ENCODE results near the gene CDH20. TPM values are rescaled to one million over a fixed set of nuclear protein-coding genes. Genes with fewer than 3 reads are reported as not detected.

The CDH20 gene
- total RNA-seq, 4 donors from 2014 or later: 0.83 to 5.5 (median 2.0) TPM

- Histone ChIP-seq H3K27me3 (no peaks in the 10 kb centered on the region), H3K9me3 (no peaks in the 10 kb centered on the region), H3K36me3 (no peaks in the 10 kb centered on the region), H3K27ac (no peak overlapping the region), H3K4me1 (no peaks in the 10 kb centered on the region), H3K4me3 (no peak overlapping the region)
- TF ChIP-seq CTCF (IDR thresholded peaks at IDR 0.05): no peak
- TF ChIP-seq POLR2A (IDR thresholded peaks at IDR 0.05): no peak
- DNase-seq: no peak
Observed at GRCh38 chr18:61543518-61543917, 210.3 kb downstream of the CDH20 start.

GRCh38 chr18:61544178-61544577 is 210.9 kb downstream of the CDH20 start:
- H3K27me3 ChIP-seq: no peaks in the 10 kb centered on the region
- no peak for TF ChIP-seq POLR2A (IDR thresholded peaks at IDR 0.05)
- DNase-seq: no peak
- no peaks in the 10 kb centered on the region for H3K4me1 ChIP-seq
- no peaks in the 10 kb centered on the region for H3K9me3 ChIP-seq
- H3K4me3 ChIP-seq: no peak overlapping the region
- no peak overlapping the region for H3K27ac ChIP-seq
- no peaks in the 10 kb centered on the region for H3K36me3 ChIP-seq

GRCh38 chr18:61545281-61546245 is 212.3 kb downstream of the CDH20 start:
- no peaks in the 10 kb centered on the region for H3K36me3 ChIP-seq
- no peak overlapping the region for H3K4me3 ChIP-seq
- no peaks in the 10 kb centered on the region for H3K9me3 ChIP-seq
- H3K27ac ChIP-seq: no peak overlapping the region
- no peaks in the 10 kb centered on the region for H3K4me1 ChIP-seq
- H3K27me3 ChIP-seq: no peaks in the 10 kb centered on the region
- no peak for TF ChIP-seq POLR2A (IDR thresholded peaks at IDR 0.05)
- no peak for TF ChIP-seq CTCF (IDR thresholded peaks at IDR 0.05)
- DNase-seq: no peak

GRCh38 chr18:61546590-61546989 is 213.4 kb downstream of the CDH20 start:
- Histone ChIP-seq H3K9me3 (no peaks in the 10 kb centered on the region), H3K27me3 (no peaks in the 10 kb centered on the region), H3K27ac (no peak overlapping the region), H3K4me3 (no peak overlapping the region), H3K4me1 (no peaks in the 10 kb centered on the region), H3K36me3 (no peaks in the 10 kb centered on the region)
- TF ChIP-seq CTCF (IDR thresholded peaks at IDR 0.05) (no peak), POLR2A (IDR thresholded peaks at IDR 0.05) (no peak)
- no peak for DNase-seq

- no peaks in the 10 kb centered on the region for H3K9me3 ChIP-seq
- H3K4me3 ChIP-seq: no peak overlapping the region
- no peak for DNase-seq
- TF ChIP-seq CTCF (IDR thresholded peaks at IDR 0.05): no peak
- TF ChIP-seq POLR2A (IDR thresholded peaks at IDR 0.05): no peak
- H3K27me3 ChIP-seq: no peaks in the 10 kb centered on the region
- no peaks in the 10 kb centered on the region for H3K4me1 ChIP-seq
- H3K36me3 ChIP-seq: no peaks in the 10 kb centered on the region
- no peak overlapping the region for H3K27ac ChIP-seq
Observed at GRCh38 chr18:61549416-61549815, 216.2 kb downstream of the CDH20 start.

- no peak overlapping the region for H3K27ac ChIP-seq
Observed at GRCh38 chr18:61549889-61550288, 216.7 kb downstream of the CDH20 start.

More at GRCh38 chr18:61549889-61550288, 216.7 kb downstream of the CDH20 start:
- no peak for DNase-seq
- TF ChIP-seq POLR2A (IDR thresholded peaks at IDR 0.05) (no peak), CTCF (IDR thresholded peaks at IDR 0.05) (no peak)
- no peaks in the 10 kb centered on the region for H3K9me3 ChIP-seq
- H3K27me3 ChIP-seq: no peaks in the 10 kb centered on the region
- no peaks in the 10 kb centered on the region for H3K4me1 ChIP-seq
- no peak overlapping the region for H3K4me3 ChIP-seq
- no peaks in the 10 kb centered on the region for H3K36me3 ChIP-seq

All from Peyer's patch (tissue), 4 donors.